ENCODE data around the gene ACTR3.

- TF ChIP-seq CTCF (IDR thresholded peaks at IDR 0.05; ENCODE audit: insufficient read depth, low read depth, low read length) (no peak), EZH2 (IDR thresholded peaks at IDR 0.05; ENCODE audit: insufficient read depth, low read length) (no peak)
These were observed 25.4 kb downstream of the ACTR3 start for GRCh38 chr2:113915082-113915819.
